Muscle of back (tissue), 11 donors: Measurements from ENCODE around the gene GALNT6. TPM values are rescaled to one million over a fixed set of nuclear protein-coding genes. Genes with fewer than 3 reads are reported as not detected.

Experiments used
- DNase-seq, 3 donors: peaks; one replicate each; pipeline versions ENCODE4 v3.0.0 to v3.0.0-alpha.2; 2013
- polyA plus RNA-seq, 10 donors: library from polyadenylated mRNA; unstranded; fragments of 120-200 nt; gene quantifications; one replicate each; pipeline ENCODE4 v1.2.1, GENCODE V29; 2013; ENCODE audit not compliant: insufficient read length in 10 of 10

GALNT6 gene
- polyA plus RNA-seq, 10 donors: 0.28 to 1.2 (median 0.61) TPM

- no peak for DNase-seq
Measured at GRCh38 chr12:51405801-51406207, 14.6 kb upstream of the GALNT6 start.

GRCh38 chr12:51404627-51405026, 13.4 kb upstream of the GALNT6 start:
- no peak for DNase-seq

GRCh38 chr12:51403681-51404136, 12.5 kb upstream of the GALNT6 start:
- no peak for DNase-seq

- DNase-seq: no peak
Measured at GRCh38 chr12:51403159-51403558, 12.0 kb upstream of the GALNT6 start.

- no peak for DNase-seq
Measured at GRCh38 chr12:51401900-51402299, 10.7 kb upstream of the GALNT6 start.

GRCh38 chr12:51401486-51401885, 10.3 kb upstream of the GALNT6 start:
- DNase-seq: no peak

- DNase-seq: no peak
Measured at GRCh38 chr12:51401020-51401419, 9.8 kb upstream of the GALNT6 start.

- no peak for DNase-seq
Measured at GRCh38 chr12:51399891-51400290, 8.7 kb upstream of the GALNT6 start.

GRCh38 chr12:51397670-51398069, 6.5 kb upstream of the GALNT6 start:
- no peak for DNase-seq

- DNase-seq: no peak
Measured at GRCh38 chr12:51395283-51396230, 4.4 kb upstream of the GALNT6 start.

GRCh38 chr12:51393676-51394545, 2.7 kb upstream of the GALNT6 start:
- peak in 1 of 3 donors; percentile 86 for DNase-seq

GRCh38 chr12:51392556-51393237, 1.5 kb upstream of the GALNT6 start:
- DNase-seq: peak in 1 of 3 donors; percentile 23

- DNase-seq: peak in 1 of 3 donors; percentile 58
Measured at GRCh38 chr12:51390891-51391282, 319 bp downstream of the GALNT6 start.

- no peak for DNase-seq
Measured at GRCh38 chr12:51390457-51390856, 749 bp downstream of the GALNT6 start.

GRCh38 chr12:51389302-51389999, 1.8 kb downstream of the GALNT6 start:
- no peak for DNase-seq

GRCh38 chr12:51388846-51389245, 2.4 kb downstream of the GALNT6 start:
- DNase-seq: no peak

- DNase-seq: peak in 1 of 3 donors; percentile 34
Measured at GRCh38 chr12:51388069-51388799, 3.0 kb downstream of the GALNT6 start.

GRCh38 chr12:51386351-51386750, 4.9 kb downstream of the GALNT6 start:
- no peak for DNase-seq

- no peak for DNase-seq
Measured at GRCh38 chr12:51383269-51383905, 7.8 kb downstream of the GALNT6 start.

GRCh38 chr12:51382173-51382572, 9.0 kb downstream of the GALNT6 start:
- DNase-seq: no peak
